HepG2 (cell line): ENCODE results near the gene PDILT. TPM values are rescaled to one million over a fixed set of nuclear protein-coding genes. Genes with fewer than 3 reads are reported as not detected.

Source experiments
- BCL6 ChIP-seq: IDR thresholded peaks from 2 replicates; pipeline ENCODE4 v1.6.1; 2016; ENCODE audit warnings: missing genetic modification reagents, missing compliant biosample characterization
- ELF1 ChIP-seq: sonication (generic); formaldehyde crosslinking; IDR thresholded peaks from 2 replicates; pipeline ENCODE4 v1.4.0; 2020; ENCODE audit warnings: missing genetic modification reagents
- HOXA9 ChIP-seq: sonication (generic); formaldehyde crosslinking; IDR thresholded peaks from 2 replicates; pipeline ENCODE4 v1.8.1; 2022; ENCODE audit warnings: missing genetic modification reagents, mild to moderate bottlenecking, moderate library complexity, borderline replicate concordance
- KDM4B ChIP-seq: sonication (generic); formaldehyde crosslinking; IDR thresholded peaks from 2 replicates; pipeline ENCODE4 v1.4.0; 2020; ENCODE audit warnings: missing genetic modification reagents
- KLF12 ChIP-seq: sonication (generic); formaldehyde crosslinking; IDR thresholded peaks from 2 replicates; pipeline ENCODE4 v1.4.0; 2020; ENCODE audit warnings: missing genetic modification reagents, borderline replicate concordance
- MAFK ChIP-seq, 2 experiments: IDR thresholded peaks in 1 of 2; conservative IDR thresholded peaks in 1 of 2; 2 replicates each; pipeline ENCODE4 v1.6.1; 2011; ENCODE audit warnings: improper control_type of control experiment in 2 of 2, low read length in 2 of 2
- YY1 ChIP-seq: IDR thresholded peaks from 2 replicates; pipeline ENCODE4 v1.6.1; 2011; ENCODE audit warnings: low read length, low read depth, moderate library complexity, mild to moderate bottlenecking; ENCODE audit not compliant: insufficient read depth, insufficient replicate concordance
- ZNF160 ChIP-seq: sonication (generic); formaldehyde crosslinking; IDR thresholded peaks from 2 replicates; pipeline ENCODE4 v1.8.0; 2022; ENCODE audit warnings: mild to moderate bottlenecking, inconsistent platforms, missing genetic modification reagents
- ZNF225 ChIP-seq: sonication (generic); formaldehyde crosslinking; IDR thresholded peaks from 2 replicates; pipeline ENCODE4 v1.4.0; 2020; ENCODE audit warnings: mild to moderate bottlenecking, missing genetic modification reagents
- ZNF232 ChIP-seq: sonication (generic); formaldehyde crosslinking; IDR thresholded peaks from 2 replicates; pipeline ENCODE4 v1.4.0; 2020; ENCODE audit warnings: missing genetic modification reagents, borderline replicate concordance
- ZNF292 ChIP-seq: sonication (generic); formaldehyde crosslinking; IDR thresholded peaks from 2 replicates; pipeline ENCODE4 v1.8.1; 2022; ENCODE audit warnings: mild to moderate bottlenecking, low read depth, missing genetic modification reagents, borderline replicate concordance
- ZNF331 ChIP-seq: sonication (generic); formaldehyde crosslinking; IDR thresholded peaks from 2 replicates; pipeline ENCODE4 v1.4.0; 2020; ENCODE audit warnings: missing genetic modification reagents
- ZNF337 ChIP-seq: sonication (generic); formaldehyde crosslinking; IDR thresholded peaks from 2 replicates; pipeline ENCODE4 v1.5.1; 2020; ENCODE audit warnings: missing genetic modification reagents, low read depth, mild to moderate bottlenecking, borderline replicate concordance
- polyA plus RNA-seq, 8 experiments: library from polyadenylated mRNA; depleted of rRNA in 3 of 8; stranded (reverse) in 7 of 8; unstranded in 1 of 8; fragments of >200 nt; fragmentation: Illumina TruSeq in 4 of 8; extraction: Trizol in 4 of 8; gene quantifications; 2 replicates each; pipeline versions ENCODE4 v1.2.1 to v1.2.3, GENCODE V29; 2011 to 2016; ENCODE audit warnings: low read depth in 4 of 8, missing spikeins in 1 of 8, mixed read lengths in 1 of 8; ENCODE audit not compliant: insufficient read depth in 1 of 8
- total RNA-seq, 5 experiments: library from RNA; depleted of rRNA; stranded (reverse); fragments of >200 nt; fragmentation: Illumina TruSeq; extraction: Trizol; gene quantifications; 2 replicates each; pipeline ENCODE4 v1.2.3, GENCODE V29; 2016; ENCODE audit warnings: low read depth in 1 of 5
- TF ChIP-seq, protein P1 (sequence below): IDR thresholded peaks from 2 replicates; pipeline ENCODE4 v1.6.1; 2016; ENCODE audit warnings: low read depth, borderline replicate concordance
- TF ChIP-seq, protein P2 (sequence below): fragments of 450-650 bp; IDR thresholded peaks from 2 replicates; pipeline ENCODE4 v1.6.1; 2017; ENCODE audit warnings: mild to moderate bottlenecking
- TF ChIP-seq, protein P3 (sequence below): IDR thresholded peaks from 2 replicates; pipeline ENCODE4 v1.6.1; 2016
- TF ChIP-seq, protein P4 (sequence below): IDR thresholded peaks from 2 replicates; pipeline ENCODE4 v1.6.1; 2016; ENCODE audit warnings: mild to moderate bottlenecking, missing biosample characterization, missing genetic modification reagents
- TF ChIP-seq, protein P5 (sequence below): sonication (generic); formaldehyde crosslinking; IDR thresholded peaks from 2 replicates; pipeline ENCODE4 v1.5.0; 2020; ENCODE audit warnings: mild to moderate bottlenecking, missing genetic modification reagents
- TF ChIP-seq, protein P6 (sequence below): sonication (generic); formaldehyde crosslinking; IDR thresholded peaks from 2 replicates; pipeline ENCODE4 v1.5.1; 2020; ENCODE audit warnings: mild to moderate bottlenecking, missing genetic modification reagents, moderate library complexity

PDILT gene
- total and polyA plus RNA-seq, 2 of the 13 experiments (the other 11 are each of a cell fraction or from before 2014, with no cell fraction given), result not detected

DNA sequence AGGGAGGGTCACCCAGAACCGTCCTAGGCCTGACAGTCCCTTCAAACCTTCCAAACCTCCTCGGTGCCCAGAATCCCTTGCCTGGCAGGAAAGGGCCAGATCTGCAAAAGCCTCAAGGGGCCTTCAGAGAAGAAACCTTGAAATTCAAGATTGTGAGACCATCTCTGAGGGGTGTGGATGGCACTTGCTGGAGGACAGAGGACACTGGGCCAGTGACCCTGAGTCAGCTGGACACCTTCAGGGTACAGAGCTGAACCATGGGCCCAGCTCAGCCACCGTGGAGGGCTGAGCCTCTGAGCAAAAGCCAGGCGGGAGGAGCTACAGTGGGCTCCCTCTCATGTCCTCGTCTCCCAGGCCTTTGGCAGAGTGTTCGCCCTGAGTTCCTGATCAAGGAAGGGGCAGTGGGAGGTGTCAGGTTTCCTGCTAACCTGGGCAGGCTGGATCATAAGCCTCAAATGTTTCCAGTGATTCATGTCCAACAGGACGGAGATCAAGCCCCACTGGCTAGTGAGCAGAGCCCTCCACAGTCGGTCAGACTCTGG, 3.0 kb downstream of the PDILT start (continued):
- TF ChIP-seq ELF1 (peak; percentile 65), ZNF232 (CRISPR knock-in tag) (no peak), HOXA9 (CRISPR knock-in tag) (no peak), MAFK (conservative IDR thresholded peaks at IDR 0.05 in 1 of 2, IDR thresholded peaks at IDR 0.05 in 1 of 2; ENCODE audit: low read length in 2 of 2) (no peak), KLF12 (CRISPR knock-in tag) (peak; percentile 44; the same call in 1 of the 2 replicates), ZNF225 (CRISPR knock-in tag) (0 out of 2 replicates have a peak, but pooled peaks have one; percentile 29), ZNF337 (no peak), ZNF160 (no peak), ZNF331 (CRISPR knock-in tag) (peak; percentile 67; the same call in 1 of the 2 replicates), ZNF292 (peak; percentile 61; the same call in 1 of the 2 replicates), YY1 (peak; percentile 18), BCL6 (CRISPR knock-in tag) (no peak), KDM4B (CRISPR knock-in tag) (no peak)
- TF ChIP-seq, protein P1, sequence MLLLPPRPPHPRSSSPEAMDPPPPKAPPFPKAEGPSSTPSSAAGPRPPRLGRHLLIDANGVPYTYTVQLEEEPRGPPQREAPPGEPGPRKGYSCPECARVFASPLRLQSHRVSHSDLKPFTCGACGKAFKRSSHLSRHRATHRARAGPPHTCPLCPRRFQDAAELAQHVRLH (CRISPR knock-in tag), result no peak
- TF ChIP-seq, protein P2, sequence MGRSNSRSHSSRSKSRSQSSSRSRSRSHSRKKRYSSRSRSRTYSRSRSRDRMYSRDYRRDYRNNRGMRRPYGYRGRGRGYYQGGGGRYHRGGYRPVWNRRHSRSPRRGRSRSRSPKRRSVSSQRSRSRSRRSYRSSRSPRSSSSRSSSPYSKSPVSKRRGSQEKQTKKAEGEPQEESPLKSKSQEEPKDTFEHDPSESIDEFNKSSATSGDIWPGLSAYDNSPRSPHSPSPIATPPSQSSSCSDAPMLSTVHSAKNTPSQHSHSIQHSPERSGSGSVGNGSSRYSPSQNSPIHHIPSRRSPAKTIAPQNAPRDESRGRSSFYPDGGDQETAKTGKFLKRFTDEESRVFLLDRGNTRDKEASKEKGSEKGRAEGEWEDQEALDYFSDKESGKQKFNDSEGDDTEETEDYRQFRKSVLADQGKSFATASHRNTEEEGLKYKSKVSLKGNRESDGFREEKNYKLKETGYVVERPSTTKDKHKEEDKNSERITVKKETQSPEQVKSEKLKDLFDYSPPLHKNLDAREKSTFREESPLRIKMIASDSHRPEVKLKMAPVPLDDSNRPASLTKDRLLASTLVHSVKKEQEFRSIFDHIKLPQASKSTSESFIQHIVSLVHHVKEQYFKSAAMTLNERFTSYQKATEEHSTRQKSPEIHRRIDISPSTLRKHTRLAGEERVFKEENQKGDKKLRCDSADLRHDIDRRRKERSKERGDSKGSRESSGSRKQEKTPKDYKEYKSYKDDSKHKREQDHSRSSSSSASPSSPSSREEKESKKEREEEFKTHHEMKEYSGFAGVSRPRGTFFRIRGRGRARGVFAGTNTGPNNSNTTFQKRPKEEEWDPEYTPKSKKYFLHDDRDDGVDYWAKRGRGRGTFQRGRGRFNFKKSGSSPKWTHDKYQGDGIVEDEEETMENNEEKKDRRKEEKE, result no peak
- TF ChIP-seq, protein P3, sequence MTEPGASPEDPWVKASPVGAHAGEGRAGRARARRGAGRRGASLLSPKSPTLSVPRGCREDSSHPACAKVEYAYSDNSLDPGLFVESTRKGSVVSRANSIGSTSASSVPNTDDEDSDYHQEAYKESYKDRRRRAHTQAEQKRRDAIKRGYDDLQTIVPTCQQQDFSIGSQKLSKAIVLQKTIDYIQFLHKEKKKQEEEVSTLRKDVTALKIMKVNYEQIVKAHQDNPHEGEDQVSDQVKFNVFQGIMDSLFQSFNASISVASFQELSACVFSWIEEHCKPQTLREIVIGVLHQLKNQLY, result no peak
- TF ChIP-seq, protein P4, sequence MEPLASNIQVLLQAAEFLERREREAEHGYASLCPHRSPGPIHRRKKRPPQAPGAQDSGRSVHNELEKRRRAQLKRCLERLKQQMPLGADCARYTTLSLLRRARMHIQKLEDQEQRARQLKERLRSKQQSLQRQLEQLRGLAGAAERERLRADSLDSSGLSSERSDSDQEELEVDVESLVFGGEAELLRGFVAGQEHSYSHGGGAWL (CRISPR knock-in tag), result 0 out of 2 replicates have a peak, but pooled peaks have one; percentile 29
- TF ChIP-seq, protein P5, sequence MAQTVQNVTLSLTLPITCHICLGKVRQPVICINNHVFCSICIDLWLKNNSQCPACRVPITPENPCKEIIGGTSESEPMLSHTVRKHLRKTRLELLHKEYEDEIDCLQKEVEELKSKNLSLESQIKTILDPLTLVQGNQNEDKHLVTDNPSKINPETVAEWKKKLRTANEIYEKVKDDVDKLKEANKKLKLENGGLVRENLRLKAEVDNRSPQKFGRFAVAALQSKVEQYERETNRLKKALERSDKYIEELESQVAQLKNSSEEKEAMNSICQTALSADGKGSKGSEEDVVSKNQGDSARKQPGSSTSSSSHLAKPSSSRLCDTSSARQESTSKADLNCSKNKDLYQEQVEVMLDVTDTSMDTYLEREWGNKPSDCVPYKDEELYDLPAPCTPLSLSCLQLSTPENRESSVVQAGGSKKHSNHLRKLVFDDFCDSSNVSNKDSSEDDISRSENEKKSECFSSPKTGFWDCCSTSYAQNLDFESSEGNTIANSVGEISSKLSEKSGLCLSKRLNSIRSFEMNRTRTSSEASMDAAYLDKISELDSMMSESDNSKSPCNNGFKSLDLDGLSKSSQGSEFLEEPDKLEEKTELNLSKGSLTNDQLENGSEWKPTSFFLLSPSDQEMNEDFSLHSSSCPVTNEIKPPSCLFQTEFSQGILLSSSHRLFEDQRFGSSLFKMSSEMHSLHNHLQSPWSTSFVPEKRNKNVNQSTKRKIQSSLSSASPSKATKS (CRISPR knock-in tag), result no peak
- TF ChIP-seq, protein P6, sequence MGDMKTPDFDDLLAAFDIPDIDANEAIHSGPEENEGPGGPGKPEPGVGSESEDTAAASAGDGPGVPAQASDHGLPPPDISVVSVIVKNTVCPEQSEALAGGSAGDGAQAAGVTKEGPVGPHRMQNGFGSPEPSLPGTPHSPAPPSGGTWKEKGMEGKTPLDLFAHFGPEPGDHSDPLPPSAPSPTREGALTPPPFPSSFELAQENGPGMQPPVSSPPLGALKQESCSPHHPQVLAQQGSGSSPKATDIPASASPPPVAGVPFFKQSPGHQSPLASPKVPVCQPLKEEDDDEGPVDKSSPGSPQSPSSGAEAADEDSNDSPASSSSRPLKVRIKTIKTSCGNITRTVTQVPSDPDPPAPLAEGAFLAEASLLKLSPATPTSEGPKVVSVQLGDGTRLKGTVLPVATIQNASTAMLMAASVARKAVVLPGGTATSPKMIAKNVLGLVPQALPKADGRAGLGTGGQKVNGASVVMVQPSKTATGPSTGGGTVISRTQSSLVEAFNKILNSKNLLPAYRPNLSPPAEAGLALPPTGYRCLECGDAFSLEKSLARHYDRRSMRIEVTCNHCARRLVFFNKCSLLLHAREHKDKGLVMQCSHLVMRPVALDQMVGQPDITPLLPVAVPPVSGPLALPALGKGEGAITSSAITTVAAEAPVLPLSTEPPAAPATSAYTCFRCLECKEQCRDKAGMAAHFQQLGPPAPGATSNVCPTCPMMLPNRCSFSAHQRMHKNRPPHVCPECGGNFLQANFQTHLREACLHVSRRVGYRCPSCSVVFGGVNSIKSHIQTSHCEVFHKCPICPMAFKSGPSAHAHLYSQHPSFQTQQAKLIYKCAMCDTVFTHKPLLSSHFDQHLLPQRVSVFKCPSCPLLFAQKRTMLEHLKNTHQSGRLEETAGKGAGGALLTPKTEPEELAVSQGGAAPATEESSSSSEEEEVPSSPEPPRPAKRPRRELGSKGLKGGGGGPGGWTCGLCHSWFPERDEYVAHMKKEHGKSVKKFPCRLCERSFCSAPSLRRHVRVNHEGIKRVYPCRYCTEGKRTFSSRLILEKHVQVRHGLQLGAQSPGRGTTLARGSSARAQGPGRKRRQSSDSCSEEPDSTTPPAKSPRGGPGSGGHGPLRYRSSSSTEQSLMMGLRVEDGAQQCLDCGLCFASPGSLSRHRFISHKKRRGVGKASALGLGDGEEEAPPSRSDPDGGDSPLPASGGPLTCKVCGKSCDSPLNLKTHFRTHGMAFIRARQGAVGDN (CRISPR knock-in tag), result peak; percentile 87
